Ascending aorta (tissue), 2 donors: ENCODE data around the gene RHOU. TPM values are rescaled to one million over a fixed set of nuclear protein-coding genes. Genes with fewer than 3 reads are reported as not detected.

ENCODE experiments used
- DNase-seq, 2 donors: peaks; one replicate each; pipeline ENCODE4 v3.0.0-alpha.2; 2019; ENCODE audit warnings: low spot score in 2 of 2
- H3K27ac ChIP-seq, 2 donors: fragments of 200-600 bp; sonication (generic); one replicate each; pipeline ENCODE4 v1.5.1; 2016 to 2017; ENCODE audit warnings: mild to moderate bottlenecking in 1 of 2
- H3K27me3 ChIP-seq: fragments of 200-600 bp; sonication (generic); one replicate; pipeline ENCODE4 v1.5.1; 2017
- H3K36me3 ChIP-seq, 2 donors: fragments of 200-600 bp; sonication (generic); one replicate each; pipeline ENCODE4 v1.5.1; 2016
- H3K4me1 ChIP-seq, 2 donors: fragments of 200-600 bp; sonication (generic); one replicate each; pipeline ENCODE4 v1.5.1; 2016 to 2017; ENCODE audit warnings: mild to moderate bottlenecking in 1 of 2
- H3K4me3 ChIP-seq, 2 donors: fragments of 200-600 bp; sonication (generic); one replicate each; pipeline ENCODE4 v1.5.1; 2016 to 2017; ENCODE audit warnings: mild to moderate bottlenecking in 1 of 2
- H3K9me3 ChIP-seq, 2 donors: fragments of 200-600 bp; sonication (generic); one replicate each; pipeline ENCODE4 v1.5.1; 2016
- CTCF ChIP-seq, 3 experiments: fragments of 200-600 bp in 2 of 3; fragments of 450-650 bp in 1 of 3; sonication (generic) in 2 of 3; IDR thresholded peaks; one replicate each; pipeline ENCODE4 v1.5.1; 2016 to 2019; ENCODE audit warnings: antibody characterized with exemption in 3 of 3, mild to moderate bottlenecking in 1 of 3, moderate library complexity in 1 of 3
- intact Hi-C: fragments of 100-400 bp; cut with DNase I; formaldehyde crosslinking; loops from one replicate; pipeline ENCODE4 v1.15.1; 2023
- total RNA-seq: library from RNA; depleted of rRNA; stranded (reverse); fragments of >200 nt; gene quantifications from one replicate; pipeline ENCODE4 v1.1.0, GENCODE V29; 2016

Gene RHOU
- total RNA-seq, 1 donor from 2014 or later = 27.7 TPM

- Histone ChIP-seq H3K4me1 (peaks cover 2 to 6% of the 10 kb centered on the region in 2 donors), H3K4me3 (no peak overlapping the region), H3K9me3 (no peaks in the 10 kb centered on the region), H3K27me3 (no peaks in the 10 kb centered on the region), H3K27ac (no peak overlapping the region), H3K36me3 (no peaks in the 10 kb centered on the region)
- intact Hi-C loops = no loop called here
- no peak for TF ChIP-seq CTCF (IDR thresholded peaks at IDR 0.05)
- no peak for DNase-seq
Measured at GRCh38 chr1:228758447-228758846, 23.2 kb downstream of the RHOU start.

- no peak for TF ChIP-seq CTCF (IDR thresholded peaks at IDR 0.05)
- Histone ChIP-seq H3K27ac (no peak overlapping the region), H3K36me3 (no peaks in the 10 kb centered on the region), H3K27me3 (no peaks in the 10 kb centered on the region), H3K9me3 (no peaks in the 10 kb centered on the region), H3K4me1 (no peaks in the 10 kb centered on the region), H3K4me3 (no peak overlapping the region)
- peak in 1 of 2 donors; percentile 15 for DNase-seq
- intact Hi-C loops = no loop called here
Measured at GRCh38 chr1:228760979-228761378, 25.7 kb downstream of the RHOU start.

- no peak overlapping the region for H3K27ac ChIP-seq
- H3K4me3 ChIP-seq = no peak overlapping the region
- H3K9me3 ChIP-seq = no peaks in the 10 kb centered on the region
- no peaks in the 10 kb centered on the region for H3K36me3 ChIP-seq
- H3K4me1 ChIP-seq = no peaks in the 10 kb centered on the region
- H3K27me3 ChIP-seq = no peaks in the 10 kb centered on the region
- TF ChIP-seq CTCF (IDR thresholded peaks at IDR 0.05) = no peak
- peak in 1 of 2 donors; percentile 19 for DNase-seq
- intact Hi-C loops = no loop called here
Measured at GRCh38 chr1:228763561-228763960, 28.3 kb downstream of the RHOU start.

- intact Hi-C loops = no loop called here
- Histone ChIP-seq H3K27me3 (no peaks in the 10 kb centered on the region), H3K9me3 (no peaks in the 10 kb centered on the region), H3K36me3 (no peaks in the 10 kb centered on the region), H3K4me1 (no peaks in the 10 kb centered on the region), H3K27ac (no peak overlapping the region), H3K4me3 (no peak overlapping the region)
- peak in 1 of 2 donors; percentile 1 for DNase-seq
- TF ChIP-seq CTCF (IDR thresholded peaks at IDR 0.05) = no peak
Measured at GRCh38 chr1:228765168-228765946, 30.1 kb downstream of the RHOU start.

- no peaks in the 10 kb centered on the region for H3K9me3 ChIP-seq
- intact Hi-C loops = no loop called here
- no peaks in the 10 kb centered on the region for H3K4me1 ChIP-seq
- H3K27ac ChIP-seq = no peak overlapping the region
- TF ChIP-seq CTCF (IDR thresholded peaks at IDR 0.05) = no peak
- no peaks in the 10 kb centered on the region for H3K27me3 ChIP-seq
- no peak overlapping the region for H3K4me3 ChIP-seq
- H3K36me3 ChIP-seq = no peaks in the 10 kb centered on the region
- DNase-seq = no peak
Measured at GRCh38 chr1:228766788-228767187, 31.5 kb downstream of the RHOU start.
